NB4 (cell line): ENCODE measurements around the gene PIWIL4.

Experiments
- CTCF ChIP-seq: IDR thresholded peaks from one replicate; pipeline ENCODE4 v1.5.1; 2012; ENCODE audit warnings: low read depth, low read length
- MAX ChIP-seq: IDR thresholded peaks from 2 replicates; pipeline ENCODE4 v1.6.1; 2011; ENCODE audit warnings: low read depth, low read length
- POLR2A ChIP-seq: IDR thresholded peaks from 2 replicates; pipeline ENCODE4 v1.6.1; 2011; ENCODE audit warnings: mild to moderate bottlenecking; ENCODE audit not compliant: insufficient read length; ENCODE audit errors: extremely low read depth

GRCh38 chr11:94524341-94524740 is 42.8 kb upstream of the PIWIL4 start:
- no peak for TF ChIP-seq CTCF
- TF ChIP-seq POLR2A, result no peak
- TF ChIP-seq MAX, result no peak
